Progenitor cell of endocrine pancreas (in vitro differentiated cells): Measurements from ENCODE around the gene ATP1A3. TPM values are rescaled to one million over a fixed set of nuclear protein-coding genes. Genes with fewer than 3 reads are reported as not detected.
A peak's percentile ranks its signal among the peaks of the same experiment; 100 is the strongest.

ENCODE experiments used
- DNase-seq: peaks from one replicate; pipeline ENCODE4 v3.0.0; 2021; ENCODE audit warnings: low spot score; ENCODE audit not compliant: unreplicated experiment
- H3K27ac Mint-ChIP-seq: 2 replicates; pipeline ENCODE4 v1.8.0; 2021; ENCODE audit warnings: mild to moderate bottlenecking, moderate library complexity, mixed read lengths
- H3K27me3 Mint-ChIP-seq: 2 replicates; pipeline ENCODE4 v1.8.0; 2021; ENCODE audit warnings: mixed read lengths
- H3K36me3 Mint-ChIP-seq: 2 replicates; pipeline ENCODE4 v1.8.0; 2022; ENCODE audit warnings: mixed read lengths; ENCODE audit not compliant: insufficient read depth
- H3K4me1 Mint-ChIP-seq: 2 replicates; pipeline ENCODE4 v1.8.0; 2021; ENCODE audit warnings: low read depth, mixed read lengths
- H3K4me3 Mint-ChIP-seq: 2 replicates; pipeline ENCODE4 v1.8.0; 2021; ENCODE audit warnings: low read depth, mild to moderate bottlenecking, moderate library complexity, mixed read lengths
- H3K9me3 Mint-ChIP-seq: 2 replicates; pipeline ENCODE4 v1.8.0; 2021; ENCODE audit warnings: low read depth, mixed read lengths
- total RNA-seq: library from RNA; stranded (reverse); gene quantifications from 2 replicates; pipeline ENCODE4 v1.2.1, GENCODE V29; 2021
- TF ChIP-seq, protein P1 (sequence below): fragments of 200-600 bp; sonication (generic); IDR thresholded peaks from one replicate; pipeline ENCODE4 v1.5.0; 2021; ENCODE audit warnings: antibody characterized with exemption, mild to moderate bottlenecking; ENCODE audit not compliant: unreplicated experiment

ATP1A3 gene
- total RNA-seq, 1 donor from 2014 or later: 0.29 TPM

DNA sequence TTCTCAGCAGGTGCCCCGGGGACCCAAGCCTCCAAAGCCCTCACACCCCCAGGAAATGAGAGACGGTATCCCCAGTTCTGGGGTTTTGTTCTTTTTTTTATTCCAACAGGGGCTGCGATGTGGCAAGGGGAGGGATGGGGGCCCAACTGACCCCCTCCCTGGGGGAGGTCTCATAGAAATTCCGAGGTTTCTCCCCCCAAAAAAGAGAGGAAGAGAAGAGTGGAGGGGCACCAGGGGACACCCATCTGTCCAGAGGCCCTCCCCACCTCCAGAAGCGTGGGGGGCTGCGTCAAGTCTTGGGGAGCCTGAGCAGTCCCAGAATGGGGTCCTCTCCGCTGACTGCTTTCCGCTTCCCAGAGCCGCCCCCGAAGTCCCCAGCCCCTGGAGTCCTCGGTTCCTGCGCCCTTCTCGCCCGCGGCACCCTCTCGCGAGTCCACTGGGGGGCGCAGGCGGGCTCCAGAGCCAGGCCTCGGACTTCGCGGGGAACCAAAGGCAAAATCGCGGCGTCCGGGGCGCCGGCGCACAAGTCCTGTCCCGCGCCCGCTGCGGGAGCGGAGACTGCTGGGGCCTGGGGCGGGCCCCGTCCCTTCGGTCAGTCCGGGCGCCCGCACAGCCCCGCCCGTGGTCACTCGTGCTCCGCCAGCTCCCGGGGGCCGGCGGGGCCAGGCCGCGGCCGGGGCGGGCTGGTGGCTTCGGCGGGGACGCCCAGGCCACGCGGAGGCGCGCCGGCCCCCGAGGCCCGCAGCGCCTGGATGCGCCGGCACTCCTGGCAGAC, 4.4 kb upstream of the ATP1A3 start:
- DNase-seq: peak; percentile 56
- H3K4me1 Mint-ChIP-seq: peaks cover 6% of the 10 kb centered on the region
- peaks cover 77% of the 10 kb centered on the region for H3K27me3 Mint-ChIP-seq
- H3K4me3 Mint-ChIP-seq: no peak overlapping the region
- H3K27ac Mint-ChIP-seq: no peak overlapping the region
- H3K36me3 Mint-ChIP-seq: no peaks in the 10 kb centered on the region
- TF ChIP-seq, protein P1, sequence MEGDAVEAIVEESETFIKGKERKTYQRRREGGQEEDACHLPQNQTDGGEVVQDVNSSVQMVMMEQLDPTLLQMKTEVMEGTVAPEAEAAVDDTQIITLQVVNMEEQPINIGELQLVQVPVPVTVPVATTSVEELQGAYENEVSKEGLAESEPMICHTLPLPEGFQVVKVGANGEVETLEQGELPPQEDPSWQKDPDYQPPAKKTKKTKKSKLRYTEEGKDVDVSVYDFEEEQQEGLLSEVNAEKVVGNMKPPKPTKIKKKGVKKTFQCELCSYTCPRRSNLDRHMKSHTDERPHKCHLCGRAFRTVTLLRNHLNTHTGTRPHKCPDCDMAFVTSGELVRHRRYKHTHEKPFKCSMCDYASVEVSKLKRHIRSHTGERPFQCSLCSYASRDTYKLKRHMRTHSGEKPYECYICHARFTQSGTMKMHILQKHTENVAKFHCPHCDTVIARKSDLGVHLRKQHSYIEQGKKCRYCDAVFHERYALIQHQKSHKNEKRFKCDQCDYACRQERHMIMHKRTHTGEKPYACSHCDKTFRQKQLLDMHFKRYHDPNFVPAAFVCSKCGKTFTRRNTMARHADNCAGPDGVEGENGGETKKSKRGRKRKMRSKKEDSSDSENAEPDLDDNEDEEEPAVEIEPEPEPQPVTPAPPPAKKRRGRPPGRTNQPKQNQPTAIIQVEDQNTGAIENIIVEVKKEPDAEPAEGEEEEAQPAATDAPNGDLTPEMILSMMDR: peak; percentile 75
- no peaks in the 10 kb centered on the region for H3K9me3 Mint-ChIP-seq

DNA sequence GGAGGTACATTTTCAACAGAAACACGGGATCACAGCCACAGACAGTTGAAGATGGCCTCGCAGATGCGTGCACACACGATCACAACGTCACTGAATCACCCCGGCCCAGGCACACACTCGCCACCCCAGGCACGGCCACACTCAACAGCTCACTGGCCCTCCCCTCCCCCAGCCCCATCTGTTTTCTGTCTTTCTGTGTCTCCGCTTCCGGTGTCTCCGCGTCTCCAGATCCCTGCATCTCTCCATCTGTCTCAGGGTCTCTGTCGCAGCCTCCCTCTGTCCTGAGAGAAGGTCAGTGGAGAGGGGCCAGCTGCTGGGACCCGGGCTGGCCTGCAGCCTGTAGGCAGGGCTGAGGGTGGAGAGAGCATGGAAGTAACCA, 3.8 kb upstream of the ATP1A3 start:
- Mint-ChIP-seq H3K4me3 (no peak overlapping the region), H3K36me3 (no peaks in the 10 kb centered on the region), H3K4me1 (peaks cover 6% of the 10 kb centered on the region), H3K27ac (no peak overlapping the region), H3K9me3 (no peaks in the 10 kb centered on the region), H3K27me3 (peaks cover 78% of the 10 kb centered on the region)
- TF ChIP-seq, protein P1: no peak
- DNase-seq: no peak

DNA sequence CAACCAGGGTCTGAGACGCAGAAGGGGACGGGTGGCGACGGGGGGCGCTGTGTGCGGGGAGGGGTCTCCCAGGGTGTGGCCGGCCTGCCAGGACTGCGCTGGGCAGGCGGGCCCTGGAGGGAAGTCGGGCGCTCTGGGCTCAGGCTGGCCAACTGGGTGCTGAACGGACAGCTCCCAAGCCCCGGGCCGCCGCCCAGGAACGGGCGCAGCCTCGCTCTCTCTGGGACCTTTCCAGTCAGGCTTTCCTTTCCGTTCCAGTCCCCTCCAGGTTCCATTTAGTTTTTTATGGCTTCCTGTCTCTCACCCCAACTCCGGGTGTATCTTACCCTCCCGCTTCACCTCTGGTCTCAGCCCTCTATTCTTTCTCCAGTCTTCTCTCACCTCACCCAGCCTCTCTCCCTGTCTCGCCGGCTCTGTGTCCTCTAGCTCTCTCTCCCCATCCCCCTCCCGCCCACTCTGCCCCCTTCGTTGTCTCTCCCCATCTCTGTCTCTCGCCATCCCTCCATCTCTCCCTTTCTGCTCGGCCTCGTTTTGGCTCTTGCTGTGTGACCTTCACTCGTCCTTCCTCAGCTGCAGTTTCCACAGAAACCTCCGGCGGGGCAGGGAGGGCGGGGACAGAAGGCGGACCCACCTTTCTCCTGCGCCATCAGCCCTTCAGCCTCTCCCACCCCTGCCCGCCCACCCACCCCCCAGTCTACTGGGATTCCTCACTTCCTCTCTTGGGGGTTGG, 3.3 kb upstream of the ATP1A3 start:
- Mint-ChIP-seq H3K36me3 (no peaks in the 10 kb centered on the region), H3K4me1 (peaks cover 6% of the 10 kb centered on the region)
- peak; percentile 58 for DNase-seq

DNA sequence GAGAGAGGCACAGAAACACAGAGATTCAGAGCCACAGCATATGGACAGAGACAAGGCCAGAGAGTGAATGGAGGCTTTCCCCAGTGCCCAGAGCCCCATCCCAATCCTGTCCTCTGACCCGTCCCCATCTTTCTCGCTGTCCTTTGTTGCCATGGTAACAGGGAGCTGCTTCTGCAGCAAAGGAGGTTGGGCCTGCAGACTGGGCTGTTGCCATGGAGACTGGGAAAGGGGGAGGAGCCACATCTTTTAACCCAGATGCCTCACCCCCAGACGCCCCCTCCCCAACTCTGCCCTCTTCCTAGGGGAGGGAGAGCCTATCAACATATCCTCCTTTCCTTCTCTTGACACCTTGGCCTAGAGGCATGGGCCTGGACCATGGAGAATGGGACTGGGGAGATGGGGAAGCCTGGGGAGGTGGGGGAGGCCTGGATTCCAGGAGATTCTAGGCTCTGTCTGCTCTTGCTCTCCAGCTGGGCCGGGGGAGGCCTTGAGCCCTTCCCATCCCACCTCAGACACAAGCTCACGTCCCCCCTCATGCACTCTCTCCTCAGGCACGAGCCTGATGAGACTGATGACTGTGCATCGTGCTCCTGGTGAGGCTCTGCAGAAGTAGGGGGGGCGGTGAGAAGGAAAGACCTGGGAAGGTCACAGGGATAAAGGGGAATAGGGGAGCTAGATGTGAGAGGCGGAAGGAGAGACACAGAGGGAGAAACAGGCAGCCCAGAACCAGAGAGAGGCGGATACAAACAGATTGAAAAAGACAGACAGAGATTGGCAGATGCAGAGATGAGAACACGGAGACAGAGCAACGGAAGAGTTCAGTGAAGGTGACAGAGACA, 2.1 kb upstream of the ATP1A3 start:
- H3K27me3 Mint-ChIP-seq: peaks cover 74% of the 10 kb centered on the region
- H3K27ac Mint-ChIP-seq: no peak overlapping the region
- peaks cover 6% of the 10 kb centered on the region for H3K4me1 Mint-ChIP-seq
- H3K4me3 Mint-ChIP-seq: no peak overlapping the region
- DNase-seq: no peak
- H3K9me3 Mint-ChIP-seq: no peaks in the 10 kb centered on the region
- H3K36me3 Mint-ChIP-seq: no peaks in the 10 kb centered on the region
- TF ChIP-seq, protein P1: no peak

More for the DNA sequence above, 3.3 kb upstream of the ATP1A3 start:
- Mint-ChIP-seq H3K27me3 (peaks cover 81% of the 10 kb centered on the region), H3K27ac (no peak overlapping the region), H3K4me3 (no peak overlapping the region), H3K9me3 (no peaks in the 10 kb centered on the region)
- TF ChIP-seq, protein P1: no peak
